Renal pelvis (tissue), 4 donors: Measurements from ENCODE around the gene NTRK1. TPM values are rescaled to one million over a fixed set of nuclear protein-coding genes. Genes with fewer than 3 reads are reported as not detected.

ENCODE experiments used
- DNase-seq: peaks from one replicate; pipeline ENCODE4 v3.0.0-alpha.2; 2013
- polyA plus RNA-seq, 3 donors: library from polyadenylated mRNA; unstranded; fragments of 120-200 nt; gene quantifications; one replicate each; pipeline ENCODE4 v1.2.1, GENCODE V29; 2013; ENCODE audit not compliant: insufficient read length in 3 of 3

NTRK1 gene
- polyA plus RNA-seq, 3 donors: 1.3 to 2.0 (median 1.3) TPM

DNA sequence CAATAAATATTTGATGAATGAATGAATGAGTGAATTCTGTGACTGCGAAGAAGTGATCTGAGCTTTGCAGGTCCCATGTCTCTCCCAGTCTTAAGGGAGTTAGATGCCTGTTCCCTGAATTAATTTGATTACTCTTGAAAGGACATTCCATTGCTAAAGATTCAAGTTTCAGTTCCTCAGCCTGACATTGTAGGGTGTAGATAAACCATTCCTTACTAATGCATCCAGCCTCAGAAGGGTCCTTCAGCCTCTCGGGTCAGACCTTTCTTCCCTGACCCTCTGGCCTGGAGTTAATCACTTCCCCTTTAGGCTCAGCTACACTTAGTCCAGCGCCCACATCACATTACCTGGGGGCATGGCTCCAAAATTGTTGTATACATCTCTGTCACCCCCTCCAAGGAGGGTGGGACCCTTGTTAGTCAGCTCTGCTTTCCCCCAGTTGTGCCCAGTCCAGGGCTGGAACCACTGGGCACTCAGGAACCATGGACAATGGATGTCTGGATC, 4.3 kb upstream of the NTRK1 start:
- DNase-seq: no peak

DNA sequence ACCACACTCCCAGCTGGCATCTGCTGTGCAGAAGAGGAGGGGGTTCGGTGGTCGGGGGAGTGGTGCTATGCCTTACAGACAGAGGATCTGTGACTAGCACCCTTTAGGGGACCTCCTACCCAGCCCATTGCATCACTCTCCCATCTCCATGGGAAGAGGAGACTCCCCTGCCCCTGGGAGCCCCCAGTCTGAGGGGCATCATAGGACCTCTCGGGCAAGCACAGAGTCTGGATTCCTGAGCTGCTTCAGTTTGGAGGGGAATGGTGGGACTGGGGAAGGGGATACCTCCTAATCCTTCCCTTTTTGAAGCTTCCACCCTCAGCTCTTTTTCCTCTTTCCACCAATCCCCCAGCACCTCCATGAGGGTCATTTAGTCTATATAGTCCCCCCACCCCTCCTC, 3.1 kb upstream of the NTRK1 start:
- no peak for DNase-seq

DNA sequence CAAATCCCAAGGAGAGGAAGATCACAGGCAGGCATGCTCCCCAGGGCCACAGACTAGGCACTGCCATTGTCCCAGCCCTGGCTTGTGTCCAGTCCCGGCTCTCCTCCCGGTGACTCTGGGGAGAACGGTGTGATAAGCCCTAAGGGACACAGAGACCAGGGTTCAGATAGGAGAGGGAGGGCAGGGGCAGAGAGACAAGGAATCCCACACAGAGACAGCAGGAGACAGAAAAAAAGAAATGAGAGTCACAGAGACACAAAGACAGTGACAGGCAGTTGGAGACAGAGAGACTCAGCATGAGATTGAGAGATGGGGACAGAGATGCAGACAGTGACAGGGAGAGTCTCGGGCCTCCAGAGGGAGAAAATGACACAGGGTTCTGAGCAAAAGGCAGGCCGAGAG, 2.1 kb upstream of the NTRK1 start:
- DNase-seq: no peak

DNA sequence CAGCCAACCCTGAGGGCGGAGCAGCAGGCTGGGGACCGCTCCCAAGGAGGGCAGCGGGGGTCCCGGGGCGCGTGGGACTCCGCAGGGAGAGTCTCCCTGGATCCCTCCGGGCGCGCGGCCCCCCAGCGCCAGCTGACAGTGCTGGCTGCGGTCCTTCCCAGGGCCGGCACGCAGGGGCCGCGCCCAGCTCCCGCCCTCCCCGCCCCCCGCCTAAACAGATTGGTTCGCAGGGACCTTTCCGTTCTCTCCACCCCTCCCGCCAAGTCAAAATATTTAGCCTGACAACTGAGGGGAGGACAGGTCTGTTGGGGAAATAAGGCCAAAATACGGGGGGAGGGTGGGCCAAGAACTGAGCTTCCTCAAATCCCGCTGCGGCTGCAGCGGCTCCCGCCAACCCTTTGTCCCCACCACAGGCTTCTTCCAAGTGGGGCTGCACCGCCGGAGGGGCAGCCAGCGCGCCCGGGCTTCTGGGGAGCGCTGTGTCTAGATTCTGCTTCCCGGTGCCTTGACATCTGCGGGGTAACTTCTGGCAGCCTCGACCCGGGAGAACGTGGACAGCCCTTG, 1.6 kb upstream of the NTRK1 start, which contains the start of gene INSRR:
Gene INSRR, minus strand, starts transcription at position 159 of the 564 bp plus-strand sequence. CDS start 496 bp downstream, outside the sequence.
- no peak for DNase-seq

DNA sequence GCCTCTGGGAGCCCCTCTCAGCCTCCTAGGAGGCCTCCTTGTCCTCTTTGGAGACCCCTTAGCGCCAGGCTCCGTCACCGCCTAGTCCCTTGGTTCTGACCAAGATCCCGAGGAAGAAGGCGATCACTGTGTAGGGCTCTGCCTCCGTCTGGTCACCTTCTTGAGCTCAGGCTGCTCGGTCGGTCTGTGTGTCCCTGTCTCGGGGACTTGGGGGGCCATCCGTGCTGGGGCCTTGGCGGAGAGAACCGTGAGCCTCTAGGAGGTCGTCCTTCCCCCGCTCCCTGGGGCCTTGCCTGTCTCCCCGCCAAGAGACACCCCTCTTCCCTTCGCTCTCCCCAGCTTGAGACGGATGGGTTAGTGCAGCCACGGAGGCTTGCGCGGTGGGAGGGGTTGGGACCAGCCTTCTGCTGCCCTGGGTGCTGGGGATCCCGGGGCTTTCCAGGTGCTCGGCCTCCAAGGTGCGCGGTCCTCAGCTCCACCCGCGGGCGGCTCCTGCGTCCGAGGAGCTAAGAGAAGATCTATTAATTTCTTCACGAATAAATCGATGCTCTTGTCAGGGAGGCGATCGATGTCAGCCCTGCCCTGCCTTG, 1.0 kb upstream of the NTRK1 start:
- DNase-seq: no peak

DNA sequence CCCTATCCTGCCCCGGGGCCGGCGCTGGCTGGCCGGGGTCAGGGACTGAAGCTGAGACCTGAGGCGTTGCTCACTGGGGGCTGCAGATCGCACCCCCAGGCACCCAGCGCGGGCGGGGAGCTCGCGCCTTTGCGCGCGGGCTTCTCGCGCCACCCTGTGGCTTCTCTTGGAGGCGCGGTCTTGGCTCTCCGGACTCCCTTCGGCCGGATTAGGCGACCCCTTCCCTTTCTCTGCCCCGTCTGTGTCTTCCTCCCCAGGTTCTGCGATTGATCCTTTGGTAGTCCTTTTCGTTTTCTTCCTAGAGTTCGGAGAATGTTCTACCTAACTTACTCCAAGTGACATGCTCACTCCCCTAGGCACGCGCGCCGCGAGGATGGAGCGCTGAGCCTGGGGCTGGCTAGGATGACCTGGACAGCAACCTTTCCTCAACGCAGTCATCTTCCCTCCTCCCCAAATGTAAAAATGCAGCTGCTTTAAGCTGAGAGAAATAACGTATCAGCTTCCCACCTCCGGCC, 495 bp upstream of the NTRK1 start:
- DNase-seq: no peak

DNA sequence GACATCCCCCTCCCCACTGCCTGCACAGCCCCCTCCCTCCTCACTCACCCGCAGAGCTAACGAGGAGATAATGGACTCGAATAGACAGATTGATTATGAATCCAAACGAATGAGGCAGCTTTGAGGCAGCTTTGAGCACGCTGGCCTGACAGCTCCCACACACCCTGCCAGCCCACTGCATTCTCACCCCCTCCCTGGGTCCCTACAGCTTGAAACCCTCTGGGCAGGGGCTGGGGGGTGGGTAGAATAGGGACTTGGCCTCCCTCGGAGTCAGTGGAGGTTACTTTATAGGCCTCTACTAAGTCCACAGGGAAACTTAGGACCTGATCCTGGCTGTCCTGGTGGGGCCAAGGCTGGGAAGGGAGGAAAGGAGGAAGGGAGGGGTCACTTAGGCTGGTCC, 1.9 kb downstream of the NTRK1 start:
- DNase-seq: no peak

DNA sequence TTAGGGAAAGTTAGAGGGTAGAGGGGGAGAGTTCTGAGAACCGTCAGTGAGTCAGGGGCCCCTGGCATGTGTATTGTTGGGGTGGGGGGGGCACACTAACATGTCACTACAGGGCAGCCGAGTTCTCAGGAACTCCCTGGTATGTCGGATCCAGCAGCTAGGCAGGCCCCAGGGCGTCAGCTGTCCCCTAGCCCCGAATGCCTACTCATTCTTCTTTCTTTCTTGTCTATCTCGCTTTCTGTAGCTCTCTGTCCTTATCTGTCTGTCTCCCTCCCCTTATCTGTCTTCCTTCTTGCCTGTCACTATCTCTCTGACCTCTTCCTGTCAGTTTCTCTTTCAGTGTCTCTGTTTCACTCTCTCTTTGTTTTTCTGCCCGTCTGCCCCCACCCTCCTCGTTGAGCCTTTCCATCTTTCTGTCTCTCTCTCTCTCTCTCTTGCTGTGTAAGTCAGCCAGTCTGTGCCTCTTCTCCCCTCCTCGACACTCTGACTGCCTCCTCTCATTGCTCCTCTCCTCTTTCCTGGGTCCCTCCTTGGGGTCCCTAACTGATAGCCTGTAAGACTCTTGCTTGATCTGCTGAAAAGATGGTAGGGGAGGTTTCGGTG, 2.4 kb downstream of the NTRK1 start:
- DNase-seq: no peak

DNA sequence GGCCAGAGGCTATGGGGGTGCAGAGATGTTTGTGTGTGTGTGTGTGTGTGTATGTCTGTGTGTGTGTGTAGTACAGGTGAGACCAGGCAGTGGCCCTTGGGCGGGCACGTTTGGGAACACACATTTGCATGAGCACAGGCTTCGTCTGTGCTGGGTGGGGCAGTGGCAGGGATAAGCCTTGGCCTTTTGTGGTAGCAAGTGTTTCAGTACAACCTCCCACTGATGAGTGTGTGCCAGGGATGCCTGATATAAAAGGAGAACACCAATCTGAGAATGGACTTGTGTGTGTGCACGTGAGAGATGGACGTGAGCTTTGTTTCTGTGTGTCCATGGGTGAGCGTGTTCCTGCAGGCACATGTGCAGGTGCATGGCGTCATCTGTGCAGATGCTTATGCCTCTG, 3.0 kb downstream of the NTRK1 start:
- DNase-seq: no peak

DNA sequence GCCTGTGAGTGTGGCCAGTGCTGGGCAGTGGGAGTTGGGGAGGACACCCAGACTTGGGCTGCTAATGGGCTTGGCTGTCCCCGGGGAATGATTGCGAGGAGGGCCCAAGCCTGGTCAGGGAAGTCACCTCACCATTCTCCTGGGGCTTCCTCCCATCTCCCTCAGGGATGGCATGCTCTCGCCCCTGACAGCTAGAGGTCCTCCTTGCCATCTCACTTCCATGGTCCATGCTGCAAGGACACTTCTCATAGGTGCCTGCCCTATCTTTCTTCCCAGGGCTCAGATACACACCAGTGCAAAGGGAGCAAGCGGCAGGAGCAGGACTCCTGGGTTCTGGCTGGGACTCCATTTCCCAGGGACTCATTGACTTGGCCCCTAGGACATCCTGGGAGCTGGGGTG, 4.1 kb downstream of the NTRK1 start:
- DNase-seq: no peak

DNA sequence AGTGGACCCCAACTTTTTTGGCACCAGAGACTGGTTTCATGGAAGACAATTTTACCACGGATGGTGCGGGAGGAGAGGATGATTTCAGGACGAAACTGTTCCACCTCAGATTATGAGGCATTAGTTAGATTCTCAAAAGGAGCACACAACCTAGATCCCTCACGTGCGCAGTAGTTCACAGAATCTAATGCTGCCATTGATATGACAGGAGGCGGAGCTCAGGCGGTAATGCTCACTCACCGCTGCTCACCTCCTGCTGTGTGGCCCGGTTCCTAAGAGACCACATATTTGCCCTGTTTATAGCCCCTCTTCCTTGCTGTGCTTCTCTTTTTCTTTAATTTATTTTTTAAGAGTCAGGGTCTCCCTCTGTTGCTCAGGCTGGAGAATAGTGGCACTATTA, 4.6 kb downstream of the NTRK1 start:
- no peak for DNase-seq

DNA sequence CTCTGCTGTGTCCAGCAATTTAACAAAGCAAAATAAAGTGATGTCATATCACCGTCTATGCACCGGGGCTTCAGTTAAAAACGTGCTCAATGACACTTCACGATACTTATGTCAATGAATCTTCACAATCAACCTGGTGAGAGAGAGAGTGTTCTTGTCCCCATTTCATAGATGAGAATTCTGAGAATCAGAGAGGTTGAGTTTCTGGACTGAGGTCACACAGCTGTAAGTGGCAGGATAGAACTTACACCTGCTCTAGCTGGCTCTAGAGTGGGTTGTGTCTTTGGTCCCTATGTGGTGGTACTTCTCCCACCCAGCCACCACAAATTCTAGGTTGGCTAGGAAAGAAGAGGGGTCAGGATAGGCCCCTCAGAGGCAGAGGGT, 5.2 kb downstream of the NTRK1 start:
- DNase-seq: no peak

DNA sequence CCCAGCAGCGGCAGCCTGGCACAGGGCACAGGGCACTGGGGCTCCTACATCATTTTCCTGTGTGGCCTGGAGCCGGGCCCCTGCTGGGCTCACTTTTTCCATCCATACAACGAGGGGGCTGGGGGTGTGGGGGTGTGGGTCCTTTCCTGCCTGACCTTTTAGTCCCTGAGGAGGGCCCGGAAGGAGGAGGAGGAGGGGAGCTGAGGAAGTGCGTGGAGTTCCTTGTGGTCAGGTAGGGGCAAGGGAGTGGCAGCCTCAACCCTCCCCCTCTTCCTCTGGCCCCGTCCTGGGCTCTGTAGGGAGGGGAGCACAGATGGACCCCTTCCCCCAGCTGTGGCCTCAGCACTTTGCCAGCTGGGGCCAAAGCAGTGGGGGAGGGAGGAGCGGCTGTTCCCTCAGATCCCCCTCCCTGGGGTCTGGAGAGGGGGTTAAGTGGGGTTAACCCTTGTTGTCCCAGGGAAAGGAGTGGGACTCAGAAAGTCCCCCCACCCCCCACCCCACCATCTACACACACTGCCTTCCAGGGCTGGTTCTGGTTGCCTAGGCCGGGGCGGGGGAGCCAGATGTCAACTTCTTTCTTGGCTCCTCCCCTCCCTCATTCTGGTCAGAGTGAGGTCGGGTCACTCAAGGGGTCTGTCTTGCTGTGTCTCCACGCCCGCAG, 5.7 kb downstream of the NTRK1 start:
- DNase-seq: no peak

DNA sequence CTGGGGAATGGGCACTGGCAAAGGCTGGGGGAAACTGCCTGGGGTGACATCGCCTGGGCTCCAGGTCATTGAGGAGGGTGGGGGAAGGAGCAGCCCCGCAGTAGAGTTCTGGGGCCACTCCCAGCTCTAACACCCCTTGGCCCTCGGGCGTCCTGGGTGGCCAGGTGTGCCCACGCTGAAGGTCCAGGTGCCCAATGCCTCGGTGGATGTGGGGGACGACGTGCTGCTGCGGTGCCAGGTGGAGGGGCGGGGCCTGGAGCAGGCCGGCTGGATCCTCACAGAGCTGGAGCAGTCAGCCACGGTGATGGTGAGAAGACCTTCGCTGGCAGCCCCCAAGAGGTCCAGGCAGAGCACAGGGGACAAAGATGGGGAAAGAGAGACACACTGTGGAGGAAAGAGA, 7.7 kb downstream of the NTRK1 start:
- DNase-seq: no peak

DNA sequence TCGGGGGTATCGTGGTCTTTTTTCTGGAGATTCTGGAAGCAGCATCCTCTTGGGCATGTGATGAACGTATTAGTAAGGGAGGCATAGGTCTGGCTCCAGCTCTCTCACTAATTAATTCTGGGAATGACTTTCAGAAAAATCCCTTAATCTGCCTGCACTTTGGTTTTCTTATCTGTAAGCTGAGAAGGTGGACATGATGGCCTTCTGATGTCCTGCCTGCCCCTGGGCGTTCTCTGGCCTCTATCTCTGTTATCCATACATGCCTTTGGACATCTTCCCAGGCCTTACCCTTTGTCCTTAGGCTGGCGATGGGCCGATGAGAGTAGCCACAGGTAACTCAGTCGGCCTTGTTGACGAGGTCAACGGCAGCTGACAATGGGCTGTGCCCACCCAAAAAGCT, 8.8 kb downstream of the NTRK1 start:
- DNase-seq: no peak

DNA sequence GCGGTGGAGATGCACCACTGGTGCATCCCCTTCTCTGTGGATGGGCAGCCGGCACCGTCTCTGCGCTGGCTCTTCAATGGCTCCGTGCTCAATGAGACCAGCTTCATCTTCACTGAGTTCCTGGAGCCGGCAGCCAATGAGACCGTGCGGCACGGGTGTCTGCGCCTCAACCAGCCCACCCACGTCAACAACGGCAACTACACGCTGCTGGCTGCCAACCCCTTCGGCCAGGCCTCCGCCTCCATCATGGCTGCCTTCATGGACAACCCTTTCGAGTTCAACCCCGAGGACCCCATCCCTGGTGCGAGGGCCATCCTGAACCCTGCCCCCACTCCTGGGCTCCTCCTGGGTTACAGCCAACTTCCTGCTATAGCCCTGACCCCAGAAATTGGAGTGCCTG, 13.0 kb downstream of the NTRK1 start:
- DNase-seq: no peak

DNA sequence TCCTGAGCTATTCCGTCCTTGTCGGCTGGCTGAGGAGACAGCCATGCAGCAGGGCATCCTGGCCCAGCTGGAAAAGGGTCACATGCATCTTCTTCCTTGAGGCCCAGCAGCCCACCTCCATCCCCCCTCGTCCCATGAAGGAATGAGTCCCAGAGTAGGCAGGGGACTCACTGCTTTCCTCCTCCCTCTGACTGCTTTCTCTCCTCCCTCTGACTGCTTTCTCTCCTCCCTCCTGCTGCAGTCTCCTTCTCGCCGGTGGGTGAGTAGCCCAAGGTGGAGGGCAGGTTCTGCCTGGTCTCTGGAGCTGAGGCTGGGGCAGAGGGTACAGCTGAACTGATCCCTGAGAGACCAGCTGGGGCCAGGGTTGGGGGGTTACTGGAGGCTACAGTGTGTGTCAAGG, 13.5 kb downstream of the NTRK1 start:
- no peak for DNase-seq

DNA sequence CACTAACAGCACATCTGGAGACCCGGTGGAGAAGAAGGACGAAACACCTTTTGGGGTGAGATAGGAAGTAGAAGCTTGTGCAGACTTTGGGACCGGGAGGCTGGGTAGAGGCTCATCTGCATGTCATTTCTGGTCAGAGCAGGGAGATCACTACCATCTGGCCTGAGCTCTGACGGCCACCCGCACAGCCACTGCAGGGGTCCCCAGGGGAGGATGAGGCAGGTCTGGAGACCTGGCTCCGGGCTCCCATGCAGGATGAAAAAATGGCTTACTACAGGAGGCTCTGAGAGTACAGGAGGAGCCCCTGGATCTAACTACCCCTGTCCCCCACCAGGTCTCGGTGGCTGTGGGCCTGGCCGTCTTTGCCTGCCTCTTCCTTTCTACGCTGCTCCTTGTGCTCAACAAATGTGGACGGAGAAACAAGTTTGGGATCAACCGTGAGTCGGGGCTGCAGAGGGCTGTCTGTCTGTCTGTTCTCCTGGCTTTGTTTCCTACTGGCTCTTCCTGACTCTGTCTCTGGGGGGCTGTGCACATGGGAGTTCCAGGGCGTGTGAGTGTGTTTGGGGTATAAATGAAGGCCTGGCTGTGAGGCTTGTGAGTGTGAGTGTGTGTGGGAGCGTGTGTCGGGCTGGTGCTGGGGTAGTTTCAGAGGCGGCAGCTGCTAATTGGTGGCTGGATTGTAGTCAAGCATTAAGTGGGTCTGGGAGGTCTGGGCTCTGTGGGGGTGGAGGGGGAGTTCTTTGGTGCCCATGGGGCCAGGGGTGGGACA, 14.1 kb downstream of the NTRK1 start:
- no peak for DNase-seq

DNA sequence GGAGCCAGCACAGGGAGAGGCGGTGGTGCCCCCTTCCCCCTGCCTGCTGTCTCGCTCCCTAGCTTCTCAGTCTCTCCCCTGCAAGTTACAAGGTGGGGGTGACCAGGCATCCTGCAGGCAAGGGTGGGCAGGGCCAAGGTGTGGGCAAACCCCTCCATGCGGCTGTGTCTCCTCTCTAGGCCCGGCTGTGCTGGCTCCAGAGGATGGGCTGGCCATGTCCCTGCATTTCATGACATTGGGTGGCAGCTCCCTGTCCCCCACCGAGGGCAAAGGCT, 14.6 kb downstream of the NTRK1 start:
- no peak for DNase-seq

DNA sequence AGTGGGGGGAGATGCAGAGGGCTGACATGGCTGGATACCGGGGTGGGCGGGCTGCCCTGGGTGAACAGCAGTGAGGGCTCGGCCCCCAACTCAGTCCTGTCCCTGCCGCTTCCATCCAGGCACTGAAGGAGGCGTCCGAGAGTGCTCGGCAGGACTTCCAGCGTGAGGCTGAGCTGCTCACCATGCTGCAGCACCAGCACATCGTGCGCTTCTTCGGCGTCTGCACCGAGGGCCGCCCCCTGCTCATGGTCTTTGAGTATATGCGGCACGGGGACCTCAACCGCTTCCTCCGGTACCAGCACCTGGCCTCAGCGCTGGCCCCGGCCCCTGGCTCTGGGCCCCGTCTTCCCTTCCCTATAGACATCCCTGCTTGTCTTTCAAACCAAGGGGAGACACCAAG, 15.6 kb downstream of the NTRK1 start:
- no peak for DNase-seq

DNA sequence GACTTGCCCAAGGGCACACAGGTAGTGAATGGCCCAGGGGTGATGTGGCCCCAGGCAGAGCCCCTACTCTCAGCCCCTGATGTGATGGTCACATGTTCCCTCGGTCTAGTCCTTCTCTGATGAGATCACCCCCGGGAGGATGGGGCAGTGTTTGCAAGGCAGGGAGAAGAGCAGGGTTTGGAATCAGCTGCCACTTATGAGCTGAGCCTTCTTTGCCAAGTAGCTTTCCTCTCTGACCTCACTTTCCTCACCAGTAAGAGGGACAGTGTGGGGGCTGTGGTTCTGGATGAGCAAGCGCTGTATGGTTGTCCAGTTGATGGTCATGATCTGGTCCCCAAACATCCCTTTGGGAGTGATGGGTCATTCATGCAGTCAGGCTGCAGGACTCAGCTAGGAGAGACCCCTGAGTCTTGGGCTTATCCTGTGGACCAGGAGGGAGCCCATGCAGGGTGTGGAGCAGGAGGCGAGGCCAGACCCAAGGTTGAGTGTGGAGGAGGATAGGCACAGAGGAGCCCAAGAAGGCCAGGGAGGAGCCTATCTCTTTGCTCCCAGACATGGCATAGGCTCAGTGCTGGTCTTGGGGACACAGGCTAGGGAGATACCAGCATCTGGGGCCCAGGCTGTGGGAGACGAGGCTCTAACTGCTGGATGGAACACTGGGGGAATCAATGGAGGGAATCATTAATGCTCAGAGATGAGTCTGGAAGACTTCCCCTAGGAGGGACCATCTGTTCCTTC, 16.9 kb downstream of the NTRK1 start:
- DNase-seq: no peak

DNA sequence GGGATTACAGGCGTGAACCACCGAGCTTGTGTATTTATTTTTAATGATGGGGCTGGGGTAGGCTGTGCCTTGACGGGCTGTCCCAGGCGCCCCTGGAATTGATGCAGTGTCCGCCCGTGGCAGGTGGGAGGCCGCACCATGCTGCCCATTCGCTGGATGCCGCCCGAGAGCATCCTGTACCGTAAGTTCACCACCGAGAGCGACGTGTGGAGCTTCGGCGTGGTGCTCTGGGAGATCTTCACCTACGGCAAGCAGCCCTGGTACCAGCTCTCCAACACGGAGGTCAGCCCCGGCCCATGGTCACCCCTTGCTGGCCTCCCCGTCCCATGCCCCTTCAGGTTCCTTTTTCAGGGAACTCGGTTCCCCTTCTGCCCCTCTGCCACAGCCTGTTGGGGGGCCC, 19.2 kb downstream of the NTRK1 start:
- no peak for DNase-seq
